GM18502 (cell line): ENCODE data around the gene BEND7.
"Not testable (repeated sequence)": the region's sequence is repeated elsewhere in the genome, so short reads cannot be mapped to it uniquely, and the experiment has no call there.

ENCODE experiments used
- ATAC-seq: cut with Tn5 transposase; IDR thresholded peaks from one replicate; pipeline ENCODE4 v1.9.1; 2021; ENCODE audit warnings: mild to moderate bottlenecking; ENCODE audit not compliant: unreplicated experiment, poor library complexity

Gene BEND7, protein sequence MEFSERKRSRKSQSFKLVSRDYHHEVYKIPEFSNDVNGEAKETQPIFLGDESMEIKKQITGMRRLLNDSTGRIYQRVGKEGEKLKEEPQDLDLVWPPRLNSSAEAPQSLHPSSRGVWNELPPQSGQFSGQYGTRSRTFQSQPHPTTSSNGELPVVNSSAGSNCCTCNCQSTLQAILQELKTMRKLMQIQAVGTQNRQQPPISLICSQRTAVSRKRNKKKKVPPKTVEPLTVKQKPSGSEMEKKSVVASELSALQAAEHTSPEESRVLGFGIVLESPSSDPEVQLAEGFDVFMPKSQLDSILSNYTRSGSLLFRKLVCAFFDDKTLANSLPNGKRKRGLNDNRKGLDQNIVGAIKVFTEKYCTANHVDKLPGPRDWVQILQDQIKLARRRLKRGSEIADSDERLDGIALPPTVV

GRCh38 chr10:13528875-13529713 is at the start of gene BEND7:
Gene BEND7 (minus strand): TSS chr10:13529014. CDS start chr10:13528533, 481 bp downstream.
- no peak for ATAC-seq

DNA sequence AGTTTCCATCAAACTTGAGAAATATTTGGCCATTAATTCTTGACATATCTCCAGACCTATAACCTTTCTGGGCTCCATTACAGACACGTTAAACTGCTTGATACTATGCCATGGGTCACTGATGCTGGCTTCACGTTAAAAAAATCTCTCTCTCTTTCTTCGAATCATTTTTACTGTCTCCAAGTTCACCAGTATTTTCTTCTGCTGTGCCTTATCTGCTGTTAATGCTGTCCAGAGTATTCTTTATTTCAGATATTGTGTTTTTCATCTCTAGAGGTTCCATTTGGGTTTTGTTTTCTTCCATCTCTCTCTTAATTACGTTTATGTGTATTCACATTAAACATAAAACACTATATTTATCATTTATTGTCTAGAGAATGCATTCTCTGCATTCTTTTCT is 45.1 kb upstream of the BEND7 start:
- ATAC-seq, result no peak

DNA sequence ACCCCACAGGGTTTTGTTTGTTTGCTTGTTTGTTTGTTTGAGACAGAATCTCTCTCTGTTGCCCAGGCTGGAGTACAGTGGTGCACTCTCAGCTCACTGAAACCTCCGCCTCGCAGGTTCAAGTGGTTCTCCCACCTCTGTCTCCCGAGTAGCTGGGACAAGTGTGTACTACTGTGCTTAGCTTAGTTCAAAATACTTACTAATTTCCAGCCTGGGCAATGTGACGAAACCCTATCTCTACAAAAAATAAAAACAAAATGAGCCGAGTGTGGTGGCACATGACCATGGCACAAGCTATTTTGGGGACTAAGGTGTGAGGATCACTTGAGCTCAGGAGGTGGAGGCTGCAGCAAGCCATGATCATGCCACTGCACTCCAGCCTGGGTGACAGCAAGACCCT is 42.7 kb upstream of the BEND7 start:
- ATAC-seq, result no peak

- ATAC-seq, result no peak
These were observed 38.2 kb upstream of the BEND7 start for GRCh38 chr10:13567030-13567429.

DNA sequence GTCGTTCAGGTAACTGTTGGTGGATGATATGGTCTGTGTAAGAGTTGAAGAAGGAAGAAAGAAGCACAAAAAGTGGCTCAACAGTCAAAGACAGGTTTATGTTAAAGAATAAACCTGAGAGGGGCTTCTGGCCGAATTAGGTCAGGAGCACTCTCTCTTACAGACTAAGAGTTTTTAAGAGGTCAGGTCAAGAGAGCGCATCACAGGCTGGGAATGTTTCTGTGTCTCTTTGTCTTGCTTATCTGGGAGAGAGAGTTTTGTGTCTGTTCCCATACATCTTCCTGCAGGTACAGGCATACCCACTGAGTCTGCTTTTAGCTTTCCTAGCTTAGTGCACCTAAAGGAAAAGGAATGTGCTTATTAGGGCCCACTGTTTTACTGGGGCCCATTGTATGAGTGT is 35.8 kb upstream of the BEND7 start:
- ATAC-seq, result no peak

DNA sequence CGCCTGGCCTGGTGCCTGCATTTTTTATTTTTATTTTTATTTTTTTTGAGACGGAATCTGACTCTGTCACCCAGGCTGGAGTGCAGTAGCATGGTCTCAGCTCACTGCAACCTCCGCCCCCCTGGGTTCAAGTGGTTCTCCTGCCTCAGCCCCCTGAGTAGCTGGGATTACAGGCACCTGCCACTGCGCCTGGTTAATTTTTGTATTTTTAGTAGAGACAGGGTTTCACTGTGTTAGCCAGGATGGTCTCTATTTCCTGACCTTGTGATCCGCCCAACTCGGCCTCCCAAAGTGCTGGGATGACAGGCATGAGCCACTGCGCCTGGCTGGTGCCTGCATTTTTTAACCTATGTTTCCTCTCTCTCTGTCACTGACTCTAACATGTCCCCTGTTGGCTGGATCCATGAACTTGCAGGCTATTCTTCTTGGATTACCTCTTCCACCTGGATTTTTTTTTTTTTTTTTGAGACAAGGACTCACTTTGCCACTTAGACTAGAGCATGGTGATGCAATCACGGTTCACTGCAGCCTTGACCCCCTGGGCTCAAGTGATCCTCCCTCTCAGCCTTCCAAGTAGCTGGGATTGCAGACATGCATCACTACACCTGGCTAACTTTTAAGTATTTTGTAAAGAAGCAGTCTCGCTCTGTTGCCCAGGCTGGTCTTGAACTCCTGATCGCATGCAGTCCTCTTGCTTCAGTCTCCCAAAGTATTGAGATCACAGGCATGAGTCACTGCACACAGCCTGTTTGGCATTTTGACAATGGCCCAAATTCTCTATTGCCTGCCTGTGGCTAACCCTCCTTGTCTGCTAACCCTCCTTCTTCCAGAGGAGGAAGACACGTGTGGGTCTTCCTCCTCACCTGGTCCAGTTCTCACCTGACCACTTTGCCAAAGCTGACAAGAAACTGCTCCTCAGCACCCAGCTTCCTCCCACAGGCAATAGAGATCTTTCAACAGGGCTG is 34.9 kb upstream of the BEND7 start:
- ATAC-seq, result no peak

GRCh38 chr10:13560597-13560996 is 31.8 kb upstream of the BEND7 start:
- no peak for ATAC-seq

DNA sequence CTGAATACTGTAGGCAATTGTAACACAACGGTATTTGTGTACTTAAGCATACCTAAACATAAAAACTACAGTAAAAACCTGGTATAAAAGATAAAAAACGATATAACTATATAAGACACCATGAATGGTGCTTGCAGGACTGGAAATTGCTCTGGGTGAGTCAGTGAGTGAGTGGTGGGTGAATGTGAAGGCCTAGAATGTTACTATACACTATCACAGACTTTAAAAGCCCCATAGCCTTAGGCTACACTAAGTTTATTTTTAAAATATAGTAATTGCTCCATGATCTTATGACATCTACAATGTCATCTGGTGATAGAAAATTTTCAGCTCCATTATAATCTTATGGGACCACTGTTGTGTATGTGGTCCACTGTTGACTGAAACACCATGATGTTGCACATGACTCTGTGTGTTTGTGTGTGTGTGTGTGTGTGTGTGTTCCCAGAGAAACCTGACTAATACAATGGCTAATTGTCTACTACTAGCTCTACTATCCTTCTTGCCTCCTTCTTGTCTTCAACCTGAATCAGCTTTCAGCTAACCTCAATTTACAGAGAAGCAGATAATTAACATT is 30.4 kb upstream of the BEND7 start:
- no peak for ATAC-seq

DNA sequence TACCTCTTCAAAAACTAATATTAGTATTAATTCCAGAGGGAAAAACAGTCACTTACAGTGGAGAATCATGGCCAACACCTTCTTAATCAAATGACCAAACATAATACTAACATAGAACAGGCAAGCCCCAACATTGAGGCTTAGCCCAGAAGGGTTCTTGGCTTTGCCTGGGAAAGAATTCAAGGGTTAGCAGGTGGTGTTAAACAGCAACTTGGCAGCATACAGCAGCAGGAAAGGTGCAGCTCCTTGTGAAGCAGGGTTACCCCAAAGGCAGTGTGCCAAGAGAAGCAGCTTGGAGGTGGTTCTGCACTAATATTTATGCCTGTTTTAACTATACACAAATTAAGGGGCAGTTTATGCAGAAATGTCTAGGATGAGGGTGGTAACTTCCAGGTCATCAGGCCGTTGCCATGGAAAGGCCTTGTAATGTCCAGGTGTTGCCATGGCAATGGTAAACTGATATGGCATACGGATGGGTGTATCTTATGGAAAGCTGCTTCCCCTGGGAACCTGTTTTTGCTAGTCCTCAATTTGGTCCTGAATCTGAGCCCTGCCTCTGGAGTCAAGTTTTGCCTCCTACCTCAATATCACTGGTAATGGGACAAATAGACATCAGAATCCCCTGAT is 27.2 kb upstream of the BEND7 start:
- ATAC-seq, result no peak

GRCh38 chr10:13550802-13551201 is 22.0 kb upstream of the BEND7 start:
- no peak for ATAC-seq

- no peak for ATAC-seq
These were observed 13.7 kb upstream of the BEND7 start for GRCh38 chr10:13542533-13542932.

GRCh38 chr10:13537985-13538384 is 9.2 kb upstream of the BEND7 start:
- ATAC-seq, result not testable (repeated sequence)

DNA sequence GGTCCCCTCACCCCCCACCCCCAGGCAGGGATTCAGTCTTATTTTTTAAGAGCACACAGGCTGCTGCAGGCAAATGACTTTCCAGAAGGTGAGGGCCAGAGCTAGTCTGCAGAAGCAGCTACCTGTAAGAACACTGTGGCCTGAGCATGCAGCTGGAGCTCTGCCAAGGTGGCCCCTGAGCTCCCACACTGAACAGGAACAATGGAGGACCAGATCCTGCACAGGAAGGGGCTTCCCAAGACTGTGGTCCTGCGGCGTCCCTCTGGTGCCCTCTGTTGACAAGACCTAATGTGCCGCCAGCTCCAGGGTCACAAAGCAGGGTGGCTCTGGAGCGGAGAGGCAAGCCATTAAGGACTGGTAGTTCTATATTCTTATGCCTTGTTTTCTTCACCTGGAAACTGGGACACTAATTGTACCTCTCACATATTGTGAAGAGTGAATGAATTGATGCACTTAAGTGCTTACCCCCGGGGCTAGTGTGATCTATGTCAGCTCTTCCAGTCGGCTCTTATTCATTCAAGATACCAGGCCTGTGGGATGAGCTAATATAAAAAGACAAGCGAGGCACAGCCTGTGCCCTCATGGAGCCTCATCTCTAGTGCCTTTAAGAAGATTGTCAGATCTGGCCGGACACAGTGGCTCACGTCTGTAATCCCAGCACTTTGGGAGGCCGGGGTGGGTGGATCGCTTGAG is 8.0 kb upstream of the BEND7 start:
- no peak for ATAC-seq

DNA sequence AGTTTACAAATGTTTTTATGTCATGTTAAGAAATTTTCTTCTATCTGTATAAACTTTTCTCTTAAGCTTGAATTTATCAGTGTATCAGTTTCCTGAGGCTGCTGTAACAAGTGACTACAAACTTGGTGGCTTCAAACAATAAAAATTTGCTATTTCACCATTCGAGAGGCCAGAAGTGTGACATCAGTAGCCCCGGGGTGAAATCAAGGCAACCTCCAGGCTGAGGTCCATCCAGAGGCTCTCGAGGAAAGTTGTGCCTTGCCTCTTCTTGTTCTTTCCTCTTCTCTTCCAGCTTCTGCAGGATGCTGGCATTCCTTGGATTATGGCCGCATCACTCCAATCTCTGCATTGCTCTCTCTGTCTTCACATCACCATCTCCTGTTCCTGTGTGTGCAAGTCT is 6.5 kb upstream of the BEND7 start:
- ATAC-seq, result no peak

GRCh38 chr10:13529714-13529973 is 830 bp upstream of the BEND7 start:
- ATAC-seq, result no peak

DNA sequence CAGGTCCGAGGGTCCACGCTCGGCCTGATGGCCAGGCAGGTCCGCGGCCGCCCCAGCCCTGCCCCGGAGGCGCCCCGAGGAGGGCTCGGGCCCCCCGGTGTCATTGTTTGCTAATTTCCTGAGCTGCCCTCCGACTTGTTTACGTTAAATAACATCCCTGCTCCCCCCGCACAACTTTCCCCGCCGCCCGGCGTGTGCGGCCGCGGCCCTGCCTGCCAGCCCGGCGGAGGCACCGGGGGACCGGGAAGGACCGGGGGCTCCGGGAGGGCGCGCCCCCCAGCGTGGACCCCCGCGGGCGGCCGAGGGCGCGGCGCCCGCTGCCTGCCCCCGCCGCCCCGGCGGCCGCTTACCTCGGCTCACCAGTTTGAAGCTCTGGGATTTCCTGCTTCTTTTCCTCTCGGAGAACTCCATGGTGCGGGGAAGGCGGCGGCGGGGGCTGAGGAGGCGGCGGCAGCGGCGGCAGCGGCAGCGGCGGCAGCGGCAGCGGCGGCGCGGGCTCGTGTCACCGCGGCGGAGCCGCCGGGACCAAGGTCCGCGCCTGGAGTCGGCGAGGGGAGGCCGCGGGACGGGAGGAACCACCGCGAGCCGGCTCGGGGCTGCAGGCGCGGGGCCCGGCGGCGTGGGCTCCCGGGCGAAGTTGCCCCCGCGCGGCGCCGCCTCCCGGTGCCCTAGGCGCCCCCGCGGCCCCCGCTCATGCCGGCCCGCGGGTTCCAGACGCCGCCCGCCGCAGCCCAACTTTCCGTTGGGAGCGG is 515 bp downstream of the BEND7 start:
- no peak for ATAC-seq

DNA sequence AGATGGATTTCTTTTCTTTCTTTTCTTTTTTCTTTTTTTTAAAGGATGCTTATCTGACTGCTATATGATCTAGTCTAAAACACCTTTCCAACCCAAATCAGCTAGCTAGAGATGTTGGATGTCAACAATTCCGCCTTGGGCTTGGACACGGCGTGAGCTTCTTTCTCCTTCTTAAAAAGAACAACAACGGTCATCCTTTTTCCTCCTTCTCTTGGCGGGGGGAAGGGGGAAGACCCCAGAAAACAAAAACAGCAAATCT is 1.0 kb downstream of the BEND7 start:
- no peak for ATAC-seq

DNA sequence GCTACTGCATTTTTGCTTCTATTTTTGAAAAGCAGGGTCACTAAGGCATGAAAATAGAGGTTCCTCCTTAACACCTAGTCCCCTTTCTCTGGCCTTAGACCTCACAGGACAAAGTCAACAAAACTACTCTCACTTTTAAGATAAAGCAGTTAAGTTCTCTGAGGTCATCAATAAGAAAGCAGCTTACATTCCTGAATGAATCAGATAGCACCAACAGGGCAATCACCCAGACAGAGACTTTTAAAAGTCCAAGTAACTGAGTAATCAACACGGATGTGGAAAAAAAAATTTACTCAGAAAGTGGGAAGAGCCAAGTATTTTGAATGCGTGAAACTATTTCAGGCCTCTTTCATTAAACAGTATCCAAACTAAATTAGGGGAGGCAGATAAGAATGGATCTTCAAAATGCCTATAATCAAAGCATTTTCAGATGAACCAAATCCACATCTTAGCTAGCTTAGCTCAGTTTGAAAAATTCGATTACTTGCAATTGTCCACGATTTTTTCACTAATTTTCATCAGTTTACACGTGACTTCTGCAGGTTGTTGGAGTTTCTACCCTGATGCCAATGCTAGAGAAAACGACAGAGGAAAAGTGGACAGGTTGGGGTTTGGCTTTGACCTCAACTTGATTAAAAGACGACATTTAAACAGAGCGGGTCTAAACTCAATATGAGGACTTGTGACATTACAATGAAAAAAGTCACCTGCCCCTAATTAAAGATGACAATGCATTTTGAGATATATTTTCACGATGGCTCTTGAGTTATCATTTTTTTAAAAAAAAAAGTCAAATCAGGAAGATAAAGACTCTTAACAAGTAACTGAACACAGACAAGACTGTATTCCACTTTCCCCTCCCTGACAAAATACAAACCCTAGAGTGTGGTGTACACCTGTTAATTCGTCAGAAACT is 1.6 kb downstream of the BEND7 start:
- ATAC-seq, result no peak
